Liver (tissue), 9 donors: ENCODE results near the gene STXBP6. TPM values are rescaled to one million over a fixed set of nuclear protein-coding genes. Genes with fewer than 3 reads are reported as not detected.

Experiments used
- DNase-seq: peaks from one replicate; pipeline ENCODE4 v3.0.0-alpha.2; 2017; ENCODE audit warnings: low spot score
- H3K27ac ChIP-seq, 2 donors: one replicate each; pipeline ENCODE4 v1.7.0; 2013; ENCODE audit warnings: inconsistent platforms in 2 of 2, low read length in 2 of 2, control low read depth in 1 of 2, low read depth in 1 of 2, mild to moderate bottlenecking in 1 of 2
- H3K27me3 ChIP-seq, 4 donors: one replicate each; pipeline versions ENCODE4 v1.6.1 to v1.7.0; 2013; ENCODE audit warnings: low read length in 3 of 4, inconsistent platforms in 1 of 4, mild to moderate bottlenecking in 1 of 4, moderate library complexity in 1 of 4; ENCODE audit not compliant: control insufficient read depth in 4 of 4, insufficient read depth in 4 of 4
- H3K36me3 ChIP-seq, 4 donors: one replicate each; pipeline versions ENCODE4 v1.6.1 to v1.7.0; 2013; ENCODE audit warnings: low read length in 3 of 4, mild to moderate bottlenecking in 3 of 4, low read depth in 1 of 4, moderate library complexity in 1 of 4; ENCODE audit not compliant: control insufficient read depth in 4 of 4, insufficient read depth in 3 of 4
- H3K4me1 ChIP-seq, 4 donors: one replicate each; pipeline versions ENCODE4 v1.6.1 to v1.7.0; 2013; ENCODE audit warnings: low read length in 3 of 4, mild to moderate bottlenecking in 3 of 4, moderate library complexity in 1 of 4; ENCODE audit not compliant: control insufficient read depth in 4 of 4, insufficient read depth in 4 of 4
- H3K4me3 ChIP-seq, 3 donors: one replicate each; pipeline versions ENCODE4 v1.6.1 to v1.7.0; 2013; ENCODE audit warnings: low read length in 3 of 3, control low read depth in 1 of 3, low read depth in 1 of 3, mild to moderate bottlenecking in 1 of 3
- H3K9ac ChIP-seq, 2 donors: one replicate each; pipeline ENCODE4 v1.7.0; 2013; ENCODE audit warnings: low read length in 2 of 2, mild to moderate bottlenecking in 2 of 2, moderate library complexity in 2 of 2, control low read depth in 1 of 2, low read depth in 1 of 2
- H3K9me3 ChIP-seq, 4 donors: one replicate each; pipeline versions ENCODE4 v1.6.1 to v1.7.0; 2013; ENCODE audit warnings: low read length in 3 of 4; ENCODE audit not compliant: control insufficient read depth in 4 of 4
- FOXA1 ChIP-seq: IDR thresholded peaks from 2 replicates; pipeline ENCODE4 v1.6.1; 2016; ENCODE audit warnings: antibody characterized with exemption
- FOXA2 ChIP-seq: IDR thresholded peaks from 2 replicates; pipeline ENCODE4 v1.6.1; 2016; ENCODE audit warnings: antibody characterized with exemption
- GABPA ChIP-seq, 2 donors: IDR thresholded peaks in 1 of 2; conservative IDR thresholded peaks in 1 of 2; 2 replicates each; pipeline ENCODE4 v1.6.1; 2016; ENCODE audit warnings: antibody characterized with exemption in 2 of 2, mild to moderate bottlenecking in 1 of 2, moderate library complexity in 1 of 2
- HNF4A ChIP-seq, 2 donors: conservative IDR thresholded peaks; 2 replicates each; pipeline ENCODE4 v1.6.1; 2016; ENCODE audit warnings: antibody characterized with exemption in 2 of 2, mild to moderate bottlenecking in 2 of 2
- HNF4G ChIP-seq: IDR thresholded peaks from 2 replicates; pipeline ENCODE4 v1.6.1; 2016; ENCODE audit warnings: antibody characterized with exemption
- JUND ChIP-seq, 2 donors: IDR thresholded peaks; 2 replicates each; pipeline ENCODE4 v1.6.1; 2016; ENCODE audit warnings: antibody characterized with exemption in 2 of 2
- NR2F2 ChIP-seq: IDR thresholded peaks from 2 replicates; pipeline ENCODE4 v1.6.1; 2016; ENCODE audit warnings: antibody characterized with exemption
- RAD21 ChIP-seq, 2 donors: IDR thresholded peaks; 2 replicates each; pipeline ENCODE4 v1.6.1; 2016; ENCODE audit warnings: antibody characterized with exemption in 2 of 2, mild to moderate bottlenecking in 2 of 2
- RXRA ChIP-seq, 2 donors: IDR thresholded peaks; 2 replicates each; pipeline ENCODE4 v1.6.1; 2017 to 2018; ENCODE audit warnings: antibody characterized with exemption in 2 of 2, mild to moderate bottlenecking in 1 of 2
- SP1 ChIP-seq: IDR thresholded peaks from 2 replicates; pipeline ENCODE4 v1.6.1; 2018; ENCODE audit warnings: antibody characterized with exemption, mild to moderate bottlenecking
- TAF1 ChIP-seq: conservative IDR thresholded peaks from 2 replicates; pipeline ENCODE4 v1.6.1; 2016; ENCODE audit warnings: antibody characterized with exemption, mild to moderate bottlenecking
- YY1 ChIP-seq: IDR thresholded peaks from 2 replicates; pipeline ENCODE4 v1.6.1; 2016; ENCODE audit warnings: antibody characterized with exemption, mild to moderate bottlenecking
- WGBS: extraction: QIAGEN DNeasy Blood & Tissue Kit; methylation state at CpG from one replicate; pipeline ENCODE4 v1.1.7; 2013; 5-methylcytosine and 5-hydroxymethylcytosine counted together
- polyA plus RNA-seq, 2 donors: library from polyadenylated mRNA; stranded (reverse) in 1 of 2; unstranded in 1 of 2; fragments of 200-250 nt in 1 of 2; fragments of >200 nt in 1 of 2; fragmentation: Nextera tagmentation in 1 of 2; extraction: Ambion mirVana in 1 of 2; gene quantifications; one replicate each; pipeline versions ENCODE4 v1.2.1 to v1.2.3, GENCODE V29; 2013 to 2015
- total RNA-seq, 2 donors: library from RNA; depleted of rRNA; stranded (reverse); fragments of >200 nt; gene quantifications; one replicate each; pipeline ENCODE4 v1.2.3, GENCODE V29; 2014
- TF ChIP-seq, protein P1 (sequence below): IDR thresholded peaks from 2 replicates; pipeline ENCODE4 v1.6.1; 2016; ENCODE audit warnings: antibody characterized with exemption
- TF ChIP-seq, protein P2 (sequence below): IDR thresholded peaks from 2 replicates; pipeline ENCODE4 v1.6.1; 2016; ENCODE audit warnings: antibody characterized with exemption
- TF ChIP-seq, protein P3 (sequence below): IDR thresholded peaks from 2 replicates; pipeline ENCODE4 v1.6.1; 2016; ENCODE audit warnings: antibody characterized with exemption
- TF ChIP-seq, protein P4 (sequence below): fragments of 150-350 bp; IDR thresholded peaks from 2 replicates; pipeline ENCODE4 v1.5.1; 2017; ENCODE audit warnings: improper control_type of control experiment, low read depth, low read length; ENCODE audit not compliant: missing input control
- TF ChIP-seq, protein P5 (sequence below): IDR thresholded peaks from 2 replicates; pipeline ENCODE4 v1.6.1; 2016; ENCODE audit warnings: antibody characterized with exemption, mild to moderate bottlenecking
- donor health status: healthy.
- donor health status: healthy.
- donor health status: healthy.
- donor health status: healthy.
- donor health status: healthy.

Gene STXBP6
- total and polyA plus RNA-seq, 4 donors: 1.4 to 3.8 (median 1.8) TPM

DNA sequence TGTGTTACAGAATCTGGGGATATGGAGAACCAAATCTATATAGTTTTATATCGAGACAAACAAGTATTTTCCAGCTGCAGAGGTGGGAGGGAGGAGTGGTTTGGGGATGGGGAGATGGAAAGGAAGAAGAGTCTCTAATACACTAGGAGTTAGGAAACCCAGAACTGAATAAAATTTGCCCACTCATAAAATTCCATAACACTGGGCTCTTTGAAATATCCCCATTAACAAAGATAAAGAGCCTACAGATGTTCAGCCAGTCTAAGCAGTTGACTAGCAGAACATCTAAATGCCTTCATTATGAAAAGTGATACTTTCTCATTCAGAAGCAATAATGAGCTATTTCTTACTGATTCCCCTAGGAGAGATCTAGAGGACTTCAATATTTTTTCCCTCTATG is 264.2 kb downstream of the STXBP6 start:
- 74% methylated on average over 1 of the region's 1 CpG for WGBS
- no peaks in the 10 kb centered on the region for H3K9me3 ChIP-seq
- no peak overlapping the region for H3K4me3 ChIP-seq
- no peak overlapping the region for H3K27ac ChIP-seq
- DNase-seq: no peak
- H3K36me3 ChIP-seq: no peaks in the 10 kb centered on the region
- H3K27me3 ChIP-seq: no peaks in the 10 kb centered on the region
- H3K9ac ChIP-seq: no peak overlapping the region
- H3K4me1 ChIP-seq: no peaks in the 10 kb centered on the region
- TF ChIP-seq, protein P1, sequence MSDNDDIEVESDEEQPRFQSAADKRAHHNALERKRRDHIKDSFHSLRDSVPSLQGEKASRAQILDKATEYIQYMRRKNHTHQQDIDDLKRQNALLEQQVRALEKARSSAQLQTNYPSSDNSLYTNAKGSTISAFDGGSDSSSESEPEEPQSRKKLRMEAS: no peak
- TF ChIP-seq RAD21 (IDR thresholded peaks at IDR 0.05) (no peak), FOXA1 (no peak), TAF1 (no peak), HNF4A (conservative IDR thresholded peaks at IDR 0.05) (no peak), HNF4G (no peak), SP1 (no peak), GABPA (IDR thresholded peaks at IDR 0.05 in 1 of 2, conservative IDR thresholded peaks at IDR 0.05 in 1 of 2) (no peak), JUND (IDR thresholded peaks at IDR 0.05) (no peak), RXRA (IDR thresholded peaks at IDR 0.05) (no peak)
- TF ChIP-seq, protein P2, sequence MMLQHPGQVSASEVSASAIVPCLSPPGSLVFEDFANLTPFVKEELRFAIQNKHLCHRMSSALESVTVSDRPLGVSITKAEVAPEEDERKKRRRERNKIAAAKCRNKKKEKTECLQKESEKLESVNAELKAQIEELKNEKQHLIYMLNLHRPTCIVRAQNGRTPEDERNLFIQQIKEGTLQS: no peak
- TF ChIP-seq, protein P3, sequence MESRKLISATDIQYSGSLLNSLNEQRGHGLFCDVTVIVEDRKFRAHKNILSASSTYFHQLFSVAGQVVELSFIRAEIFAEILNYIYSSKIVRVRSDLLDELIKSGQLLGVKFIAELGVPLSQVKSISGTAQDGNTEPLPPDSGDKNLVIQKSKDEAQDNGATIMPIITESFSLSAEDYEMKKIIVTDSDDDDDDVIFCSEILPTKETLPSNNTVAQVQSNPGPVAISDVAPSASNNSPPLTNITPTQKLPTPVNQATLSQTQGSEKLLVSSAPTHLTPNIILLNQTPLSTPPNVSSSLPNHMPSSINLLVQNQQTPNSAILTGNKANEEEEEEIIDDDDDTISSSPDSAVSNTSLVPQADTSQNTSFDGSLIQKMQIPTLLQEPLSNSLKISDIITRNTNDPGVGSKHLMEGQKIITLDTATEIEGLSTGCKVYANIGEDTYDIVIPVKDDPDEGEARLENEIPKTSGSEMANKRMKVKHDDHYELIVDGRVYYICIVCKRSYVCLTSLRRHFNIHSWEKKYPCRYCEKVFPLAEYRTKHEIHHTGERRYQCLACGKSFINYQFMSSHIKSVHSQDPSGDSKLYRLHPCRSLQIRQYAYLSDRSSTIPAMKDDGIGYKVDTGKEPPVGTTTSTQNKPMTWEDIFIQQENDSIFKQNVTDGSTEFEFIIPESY: no peak
- TF ChIP-seq, protein P4, sequence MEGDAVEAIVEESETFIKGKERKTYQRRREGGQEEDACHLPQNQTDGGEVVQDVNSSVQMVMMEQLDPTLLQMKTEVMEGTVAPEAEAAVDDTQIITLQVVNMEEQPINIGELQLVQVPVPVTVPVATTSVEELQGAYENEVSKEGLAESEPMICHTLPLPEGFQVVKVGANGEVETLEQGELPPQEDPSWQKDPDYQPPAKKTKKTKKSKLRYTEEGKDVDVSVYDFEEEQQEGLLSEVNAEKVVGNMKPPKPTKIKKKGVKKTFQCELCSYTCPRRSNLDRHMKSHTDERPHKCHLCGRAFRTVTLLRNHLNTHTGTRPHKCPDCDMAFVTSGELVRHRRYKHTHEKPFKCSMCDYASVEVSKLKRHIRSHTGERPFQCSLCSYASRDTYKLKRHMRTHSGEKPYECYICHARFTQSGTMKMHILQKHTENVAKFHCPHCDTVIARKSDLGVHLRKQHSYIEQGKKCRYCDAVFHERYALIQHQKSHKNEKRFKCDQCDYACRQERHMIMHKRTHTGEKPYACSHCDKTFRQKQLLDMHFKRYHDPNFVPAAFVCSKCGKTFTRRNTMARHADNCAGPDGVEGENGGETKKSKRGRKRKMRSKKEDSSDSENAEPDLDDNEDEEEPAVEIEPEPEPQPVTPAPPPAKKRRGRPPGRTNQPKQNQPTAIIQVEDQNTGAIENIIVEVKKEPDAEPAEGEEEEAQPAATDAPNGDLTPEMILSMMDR: no peak
- TF ChIP-seq, protein P5, sequence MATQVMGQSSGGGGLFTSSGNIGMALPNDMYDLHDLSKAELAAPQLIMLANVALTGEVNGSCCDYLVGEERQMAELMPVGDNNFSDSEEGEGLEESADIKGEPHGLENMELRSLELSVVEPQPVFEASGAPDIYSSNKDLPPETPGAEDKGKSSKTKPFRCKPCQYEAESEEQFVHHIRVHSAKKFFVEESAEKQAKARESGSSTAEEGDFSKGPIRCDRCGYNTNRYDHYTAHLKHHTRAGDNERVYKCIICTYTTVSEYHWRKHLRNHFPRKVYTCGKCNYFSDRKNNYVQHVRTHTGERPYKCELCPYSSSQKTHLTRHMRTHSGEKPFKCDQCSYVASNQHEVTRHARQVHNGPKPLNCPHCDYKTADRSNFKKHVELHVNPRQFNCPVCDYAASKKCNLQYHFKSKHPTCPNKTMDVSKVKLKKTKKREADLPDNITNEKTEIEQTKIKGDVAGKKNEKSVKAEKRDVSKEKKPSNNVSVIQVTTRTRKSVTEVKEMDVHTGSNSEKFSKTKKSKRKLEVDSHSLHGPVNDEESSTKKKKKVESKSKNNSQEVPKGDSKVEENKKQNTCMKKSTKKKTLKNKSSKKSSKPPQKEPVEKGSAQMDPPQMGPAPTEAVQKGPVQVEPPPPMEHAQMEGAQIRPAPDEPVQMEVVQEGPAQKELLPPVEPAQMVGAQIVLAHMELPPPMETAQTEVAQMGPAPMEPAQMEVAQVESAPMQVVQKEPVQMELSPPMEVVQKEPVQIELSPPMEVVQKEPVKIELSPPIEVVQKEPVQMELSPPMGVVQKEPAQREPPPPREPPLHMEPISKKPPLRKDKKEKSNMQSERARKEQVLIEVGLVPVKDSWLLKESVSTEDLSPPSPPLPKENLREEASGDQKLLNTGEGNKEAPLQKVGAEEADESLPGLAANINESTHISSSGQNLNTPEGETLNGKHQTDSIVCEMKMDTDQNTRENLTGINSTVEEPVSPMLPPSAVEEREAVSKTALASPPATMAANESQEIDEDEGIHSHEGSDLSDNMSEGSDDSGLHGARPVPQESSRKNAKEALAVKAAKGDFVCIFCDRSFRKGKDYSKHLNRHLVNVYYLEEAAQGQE: no peak

DNA sequence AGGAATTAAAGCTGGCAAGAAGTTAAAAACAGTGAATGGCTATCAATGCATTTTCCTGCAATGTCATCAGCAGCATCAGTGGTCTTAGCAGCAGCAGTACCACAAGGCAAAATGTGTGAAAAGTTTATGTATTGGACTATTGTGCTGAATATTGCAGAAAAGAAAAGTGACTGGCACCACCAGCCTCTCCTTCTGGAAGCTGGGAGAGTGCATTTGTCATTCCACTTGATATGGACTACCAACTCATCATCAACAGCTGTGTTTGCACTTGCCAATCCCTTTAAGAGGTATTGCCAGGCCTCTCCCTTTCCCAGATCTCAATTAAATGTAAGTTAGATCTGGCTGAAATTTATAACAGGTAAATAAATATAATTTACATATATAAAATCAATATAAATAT is 265.0 kb downstream of the STXBP6 start:
- no peaks in the 10 kb centered on the region for H3K4me1 ChIP-seq
- no peak overlapping the region for H3K9ac ChIP-seq
- H3K4me3 ChIP-seq: no peak overlapping the region
- no peaks in the 10 kb centered on the region for H3K9me3 ChIP-seq
- no peaks in the 10 kb centered on the region for H3K27me3 ChIP-seq
- H3K27ac ChIP-seq: no peak overlapping the region
- H3K36me3 ChIP-seq: no peaks in the 10 kb centered on the region
- no peak for DNase-seq
- TF ChIP-seq RAD21 (IDR thresholded peaks at IDR 0.05) (no peak), GABPA (IDR thresholded peaks at IDR 0.05 in 1 of 2, conservative IDR thresholded peaks at IDR 0.05 in 1 of 2) (no peak), JUND (IDR thresholded peaks at IDR 0.05) (no peak), RXRA (IDR thresholded peaks at IDR 0.05) (no peak), SP1 (no peak), HNF4G (no peak), FOXA2 (no peak), NR2F2 (no peak), TAF1 (no peak), YY1 (no peak), HNF4A (conservative IDR thresholded peaks at IDR 0.05) (no peak)
- TF ChIP-seq, protein P5: no peak
- TF ChIP-seq, protein P2: no peak
- TF ChIP-seq, protein P1: no peak
- TF ChIP-seq, protein P3: no peak
